Lower lobe of right lung (tissue), 2 donors: ENCODE results near the gene SPACA4. TPM values are rescaled to one million over a fixed set of nuclear protein-coding genes. Genes with fewer than 3 reads are reported as not detected.

Experiments
- ATAC-seq, 2 donors: fragments of 200-7000 bp; cut with Tn5 transposase; one replicate each; pipeline ENCODE4 v1.9.1; 2020 to 2022; ENCODE audit warnings: mild to moderate bottlenecking in 2 of 2, moderate library complexity in 2 of 2
- DNase-seq: peaks from one replicate; pipeline ENCODE4 v3.0.0-alpha.2; 2020
- H3K27ac ChIP-seq: fragments of 200-600 bp; one replicate; pipeline ENCODE4 v1.8.0; 2022
- H3K27me3 ChIP-seq: fragments of 200-600 bp; one replicate; pipeline ENCODE4 v1.8.0; 2022; ENCODE audit warnings: low read depth
- H3K36me3 ChIP-seq: fragments of 200-600 bp; one replicate; pipeline ENCODE4 v1.8.0; 2022; ENCODE audit warnings: mild to moderate bottlenecking
- H3K4me1 ChIP-seq: fragments of 200-600 bp; one replicate; pipeline ENCODE4 v1.8.0; 2022
- H3K4me3 ChIP-seq: fragments of 200-600 bp; one replicate; pipeline ENCODE4 v1.8.0; 2022; ENCODE audit warnings: mild to moderate bottlenecking
- H3K9me3 ChIP-seq: fragments of 200-600 bp; one replicate; pipeline ENCODE4 v1.8.0; 2022
- intact Hi-C: fragments of 100-400 bp; cut with DNase I; formaldehyde crosslinking; loops from one replicate; pipeline ENCODE4 v1.11.0; 2022
- total RNA-seq: library from RNA; stranded (reverse); fragmentation: NEBNext Ultra II Directional; extraction: Animal tissue kit (Norgen Biotek cat#: 25700); gene quantifications from one replicate; pipeline ENCODE4 v1.2.1, GENCODE V29; 2021
- TF ChIP-seq, protein P1 (sequence below): fragments of 200-600 bp; IDR thresholded peaks from one replicate; pipeline ENCODE4 v1.8.0; 2022; ENCODE audit warnings: antibody characterized with exemption, mild to moderate bottlenecking
- donor health status: DM: no; HTN: yes; CAD: no; lungs with severe emphysema.

Gene SPACA4
- total RNA-seq, 1 donor from 2014 or later, result not detected

DNA sequence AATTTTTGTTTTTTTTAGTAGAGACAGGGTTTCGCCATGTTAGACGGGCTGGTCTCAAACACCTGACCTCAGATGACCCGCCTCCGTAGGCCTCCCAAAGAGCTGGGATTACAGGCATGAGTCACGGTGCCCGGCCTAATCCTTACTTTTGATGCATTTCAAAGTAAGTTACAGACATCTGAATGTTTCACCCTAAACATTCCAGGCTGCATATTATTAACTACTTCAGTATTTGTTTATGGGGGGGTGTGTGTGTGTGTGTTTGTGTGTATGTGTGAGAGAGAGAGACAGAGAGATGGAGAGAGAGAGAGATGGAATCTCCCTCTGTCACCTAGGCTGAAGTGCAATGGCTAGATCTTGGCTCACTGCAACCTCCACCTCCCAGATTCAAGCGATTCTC, 41.5 kb upstream of the SPACA4 start:
- ATAC-seq, result no peak
- TF ChIP-seq, protein P1, sequence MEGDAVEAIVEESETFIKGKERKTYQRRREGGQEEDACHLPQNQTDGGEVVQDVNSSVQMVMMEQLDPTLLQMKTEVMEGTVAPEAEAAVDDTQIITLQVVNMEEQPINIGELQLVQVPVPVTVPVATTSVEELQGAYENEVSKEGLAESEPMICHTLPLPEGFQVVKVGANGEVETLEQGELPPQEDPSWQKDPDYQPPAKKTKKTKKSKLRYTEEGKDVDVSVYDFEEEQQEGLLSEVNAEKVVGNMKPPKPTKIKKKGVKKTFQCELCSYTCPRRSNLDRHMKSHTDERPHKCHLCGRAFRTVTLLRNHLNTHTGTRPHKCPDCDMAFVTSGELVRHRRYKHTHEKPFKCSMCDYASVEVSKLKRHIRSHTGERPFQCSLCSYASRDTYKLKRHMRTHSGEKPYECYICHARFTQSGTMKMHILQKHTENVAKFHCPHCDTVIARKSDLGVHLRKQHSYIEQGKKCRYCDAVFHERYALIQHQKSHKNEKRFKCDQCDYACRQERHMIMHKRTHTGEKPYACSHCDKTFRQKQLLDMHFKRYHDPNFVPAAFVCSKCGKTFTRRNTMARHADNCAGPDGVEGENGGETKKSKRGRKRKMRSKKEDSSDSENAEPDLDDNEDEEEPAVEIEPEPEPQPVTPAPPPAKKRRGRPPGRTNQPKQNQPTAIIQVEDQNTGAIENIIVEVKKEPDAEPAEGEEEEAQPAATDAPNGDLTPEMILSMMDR, result no peak
- Histone ChIP-seq H3K27ac (no peak overlapping the region), H3K4me1 (peaks cover 16% of the 10 kb centered on the region), H3K27me3 (peaks cover 7% of the 10 kb centered on the region), H3K9me3 (no peaks in the 10 kb centered on the region), H3K4me3 (no peak overlapping the region), H3K36me3 (no peaks in the 10 kb centered on the region)
- intact Hi-C loops, result no loop called here
- DNase-seq, result no peak

DNA sequence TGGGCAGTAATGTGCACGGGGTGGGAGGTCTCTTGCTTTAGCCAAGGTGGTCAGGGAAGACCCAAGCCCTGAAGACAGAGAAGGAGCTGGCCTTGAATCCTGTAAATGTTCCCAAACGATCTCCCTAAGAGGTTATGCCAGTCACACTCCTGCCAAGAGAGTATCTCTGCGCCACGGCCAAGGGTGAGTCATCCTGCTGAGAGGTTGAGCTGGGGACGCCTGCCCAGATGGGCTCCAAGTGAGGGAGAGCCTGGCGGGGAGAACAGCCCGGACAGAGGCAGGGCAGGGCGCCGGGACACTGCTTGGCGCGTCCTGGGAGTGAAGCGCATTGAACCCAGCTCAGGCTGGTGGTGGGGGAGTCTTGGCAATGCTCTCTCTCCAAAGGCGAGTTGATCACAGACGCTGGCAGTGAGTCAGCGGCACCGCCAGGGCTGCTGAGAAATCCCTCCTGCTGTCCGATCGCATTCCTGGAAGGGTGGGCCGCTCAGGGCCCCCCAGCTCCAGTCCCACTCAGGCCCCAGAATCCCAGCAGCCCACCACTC, 38.1 kb upstream of the SPACA4 start:
- peak; percentile 91 to 93 for ATAC-seq
- peaks cover 7% of the 10 kb centered on the region for H3K27me3 ChIP-seq
- no peaks in the 10 kb centered on the region for H3K9me3 ChIP-seq
- intact Hi-C loops, result no loop called here
- H3K4me1 ChIP-seq, result peaks cover 16% of the 10 kb centered on the region
- DNase-seq, result peak; percentile 85
- no peaks in the 10 kb centered on the region for H3K36me3 ChIP-seq
- peak overlapping the region; percentile 59 for H3K27ac ChIP-seq
- TF ChIP-seq, protein P1, result no peak
- no peak overlapping the region for H3K4me3 ChIP-seq

DNA sequence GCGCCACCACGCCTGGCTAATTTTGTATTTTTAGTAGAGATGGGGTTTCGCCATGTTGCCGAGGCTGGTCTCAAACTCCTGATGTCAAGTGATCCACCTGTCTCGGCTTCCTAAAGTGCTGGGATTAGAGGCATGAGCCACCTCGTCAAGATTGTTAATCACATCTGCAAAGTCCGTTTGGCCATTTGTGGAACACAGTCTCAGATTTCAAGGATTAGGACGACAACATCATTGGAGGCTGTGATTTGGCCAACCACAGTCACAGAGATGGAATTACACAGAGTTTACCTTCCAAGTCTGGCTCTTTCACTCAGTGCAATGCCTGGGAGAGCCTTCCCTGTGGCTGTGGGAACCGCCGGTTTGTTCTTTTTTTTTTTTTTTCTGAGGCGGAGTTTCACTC, 36.7 kb upstream of the SPACA4 start:
- TF ChIP-seq, protein P1, result no peak
- Histone ChIP-seq H3K36me3 (no peaks in the 10 kb centered on the region), H3K27me3 (peaks cover 7% of the 10 kb centered on the region), H3K4me1 (peaks cover 21% of the 10 kb centered on the region), H3K4me3 (no peak overlapping the region), H3K9me3 (no peaks in the 10 kb centered on the region), H3K27ac (no peak overlapping the region)
- DNase-seq (no peak), ATAC-seq (no peak)
- intact Hi-C loops, result no loop called here

DNA sequence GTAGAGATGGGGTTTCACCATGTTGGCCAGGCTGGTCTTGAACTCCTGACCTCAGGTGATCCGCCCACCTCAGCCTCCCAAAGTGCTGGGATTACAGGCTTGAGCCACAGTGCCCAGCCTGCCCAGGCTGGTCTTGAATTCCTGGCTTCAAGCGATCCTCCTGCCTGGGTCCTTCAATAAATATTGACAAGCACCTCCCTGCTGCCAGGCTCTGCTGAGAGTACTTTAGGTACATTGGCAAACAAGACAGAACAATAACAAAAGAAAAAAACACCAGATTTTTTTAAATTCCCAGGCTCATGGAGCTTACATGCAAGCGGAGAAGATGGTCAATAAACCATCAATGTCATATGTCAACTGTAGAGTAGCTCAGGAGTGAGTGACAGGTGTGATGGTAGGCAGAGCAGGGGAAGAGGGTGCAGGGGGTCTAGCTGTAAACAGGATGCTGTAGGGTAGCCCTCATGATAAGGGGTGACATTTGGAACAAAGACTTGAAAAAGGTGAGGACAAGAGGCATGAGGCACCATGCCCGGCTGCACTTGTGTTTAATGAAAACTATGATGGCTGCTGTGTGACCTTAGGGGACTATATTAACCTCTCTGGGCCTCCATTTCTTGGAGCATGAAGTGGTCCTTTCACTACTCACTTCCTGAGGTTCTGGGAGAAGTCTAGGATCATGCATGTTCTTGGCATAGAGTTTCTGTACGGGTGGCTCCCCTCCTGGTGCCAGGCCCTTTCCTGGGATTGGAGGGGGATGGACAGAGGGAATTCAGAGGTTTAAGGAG, 35.0 kb upstream of the SPACA4 start:
- TF ChIP-seq, protein P1, result no peak
- Histone ChIP-seq H3K4me3 (no peak overlapping the region), H3K27me3 (peaks cover 7% of the 10 kb centered on the region), H3K9me3 (no peaks in the 10 kb centered on the region), H3K36me3 (no peaks in the 10 kb centered on the region), H3K4me1 (peaks cover 21% of the 10 kb centered on the region), H3K27ac (peak overlapping the region; percentile 41)
- intact Hi-C loops, result no loop called here
- ATAC-seq (peak; percentile 79 to 81), DNase-seq (peak; percentile 76)

DNA sequence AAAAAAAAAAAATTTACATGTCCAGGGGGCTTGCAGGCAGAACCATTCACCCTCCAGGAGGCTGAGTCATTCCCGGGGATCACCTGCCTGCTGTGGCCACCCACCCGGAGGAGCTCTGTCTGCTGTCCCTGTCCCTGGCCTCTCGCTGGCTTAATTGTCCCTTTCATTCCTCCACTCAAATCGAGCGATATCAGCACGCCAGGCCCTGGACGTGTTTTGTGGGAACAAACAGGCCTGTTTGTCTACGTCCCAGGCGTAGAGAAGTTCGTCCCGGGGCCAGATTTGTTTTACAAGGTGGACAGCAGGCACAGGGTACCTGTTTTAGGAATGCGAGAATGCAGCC, 33.4 kb upstream of the SPACA4 start:
- Histone ChIP-seq H3K27me3 (peaks cover 7% of the 10 kb centered on the region), H3K4me3 (no peak overlapping the region), H3K27ac (peak overlapping the region; percentile 3), H3K4me1 (peaks cover 12% of the 10 kb centered on the region), H3K36me3 (no peaks in the 10 kb centered on the region), H3K9me3 (no peaks in the 10 kb centered on the region)
- DNase-seq (no peak), ATAC-seq (no peak)
- intact Hi-C loops, result no loop called here
- TF ChIP-seq, protein P1, result no peak
